ENCODE results near the gene NCK2. TPM values are rescaled to one million over a fixed set of nuclear protein-coding genes. Genes with fewer than 3 reads are reported as not detected.

NCK2 gene
- total RNA-seq, 1 donor from 2014 or later = 82.9 TPM

GRCh38 chr2:105842555-105842954 lies 97.8 kb downstream of the NCK2 start:
- DNase-seq (ENCODE audit: low read depth) = no peak
- Histone ChIP-seq H3K4me3 (ENCODE audit: low read depth, low read length) (no peak overlapping the region), H3K36me3 (ENCODE audit: control insufficient read depth, insufficient read depth, low read length) (no peaks in the 10 kb centered on the region), H3K27me3 (ENCODE audit: control insufficient read depth, insufficient read depth, low read length) (no peaks in the 10 kb centered on the region)
- no peak for TF ChIP-seq CTCF (IDR thresholded peaks at IDR 0.05; ENCODE audit: insufficient read depth, low read length, poor library complexity, severe bottlenecking)

GRCh38 chr2:105843476-105844374 lies 99.0 kb downstream of the NCK2 start:
- H3K27me3 ChIP-seq (ENCODE audit: control insufficient read depth, insufficient read depth, low read length) = no peaks in the 10 kb centered on the region
- no peak for TF ChIP-seq CTCF (IDR thresholded peaks at IDR 0.05; ENCODE audit: insufficient read depth, low read length, poor library complexity, severe bottlenecking)
- H3K36me3 ChIP-seq (ENCODE audit: control insufficient read depth, insufficient read depth, low read length) = no peaks in the 10 kb centered on the region
- no peak for DNase-seq (ENCODE audit: low read depth)
- no peak overlapping the region for H3K4me3 ChIP-seq (ENCODE audit: low read depth, low read length)

GRCh38 chr2:105845976-105846375 lies 101.3 kb downstream of the NCK2 start:
- TF ChIP-seq CTCF (IDR thresholded peaks at IDR 0.05; ENCODE audit: insufficient read depth, low read length, poor library complexity, severe bottlenecking) = no peak
- DNase-seq (ENCODE audit: low read depth) = no peak
- H3K36me3 ChIP-seq (ENCODE audit: control insufficient read depth, insufficient read depth, low read length) = no peaks in the 10 kb centered on the region
- no peak overlapping the region for H3K4me3 ChIP-seq (ENCODE audit: low read depth, low read length)
- H3K27me3 ChIP-seq (ENCODE audit: control insufficient read depth, insufficient read depth, low read length) = no peaks in the 10 kb centered on the region

GRCh38 chr2:105847056-105847455 lies 102.3 kb downstream of the NCK2 start:
- TF ChIP-seq CTCF (IDR thresholded peaks at IDR 0.05; ENCODE audit: insufficient read depth, low read length, poor library complexity, severe bottlenecking) = no peak
- Histone ChIP-seq H3K36me3 (ENCODE audit: control insufficient read depth, insufficient read depth, low read length) (no peaks in the 10 kb centered on the region), H3K27me3 (ENCODE audit: control insufficient read depth, insufficient read depth, low read length) (no peaks in the 10 kb centered on the region), H3K4me3 (ENCODE audit: low read depth, low read length) (no peak overlapping the region)
- no peak for DNase-seq (ENCODE audit: low read depth)

- Histone ChIP-seq H3K36me3 (ENCODE audit: control insufficient read depth, insufficient read depth, low read length) (no peaks in the 10 kb centered on the region), H3K27me3 (ENCODE audit: control insufficient read depth, insufficient read depth, low read length) (no peaks in the 10 kb centered on the region), H3K4me3 (ENCODE audit: low read depth, low read length) (no peak overlapping the region)
- no peak for TF ChIP-seq CTCF (IDR thresholded peaks at IDR 0.05; ENCODE audit: insufficient read depth, low read length, poor library complexity, severe bottlenecking)
- no peak for DNase-seq (ENCODE audit: low read depth)
These were observed 103.7 kb downstream of the NCK2 start for GRCh38 chr2:105848367-105848766.
